Activated CD4-positive, alpha-beta T cell treated with anti-CD3 and anti-CD28 coated beads, Interleukin-2, amount 10 ng/mL, durations not matched to agents 24 days and 14 days (primary cell): ENCODE data around the gene PPP2CA. TPM values are rescaled to one million over a fixed set of nuclear protein-coding genes. Genes with fewer than 3 reads are reported as not detected.

Experiments
- total RNA-seq: library from RNA; stranded (reverse); gene quantifications from 2 replicates; pipeline ENCODE4 v1.2.3, GENCODE V29; 2022

PPP2CA gene
- total RNA-seq, 1 donor from 2014 or later, result 177 TPM

Other genes with a start within 250 kb of the PPP2CA start
- gene VDAC1, start 221.1 kb downstream of the PPP2CA start, total RNA-seq, result 508 and 515 TPM in 2 replicates
- 112 and 113 TPM in 2 replicates for gene TCF7, start 111.4 kb downstream of the PPP2CA start, total RNA-seq
- 266 and 289 TPM in 2 replicates for gene SKP1, start 49.1 kb downstream of the PPP2CA start, total RNA-seq
- gene CDKL3, start 141.1 kb upstream of the PPP2CA start, total RNA-seq, result 0.76 and 1.3 TPM in 2 replicates
- gene UBE2B, start 145.5 kb upstream of the PPP2CA start, total RNA-seq, result 108 and 109 TPM in 2 replicates
- gene CDKN2AIPNL, start 185.8 kb upstream of the PPP2CA start, total RNA-seq, result 32.0 and 34.3 TPM in 2 replicates